Fibroblast of pulmonary artery (primary cell): ENCODE measurements around the gene VPS4B.

Experiments used
- DNase-seq: peaks from one replicate; pipeline ENCODE4 v3.0.0-alpha.2; 2010; ENCODE audit warnings: low read depth
- H3K4me3 ChIP-seq: replicated peaks from 2 replicates; pipeline ENCODE4 v1.5.1; 2011; ENCODE audit warnings: low read depth, mild to moderate bottlenecking, control low read depth, low read length, moderate library complexity
- CTCF ChIP-seq: IDR thresholded peaks from 2 replicates; pipeline ENCODE4 v1.5.1; 2011; ENCODE audit warnings: mild to moderate bottlenecking, control low read depth, low read length, inconsistent platforms; ENCODE audit errors: missing control alignments

VPS4B gene

GRCh38 chr18:63422087-63422863 is at the start of gene VPS4B:
Gene VPS4B, minus strand, starts transcription at chr18:63422476. Its CDS starts 217 bp downstream, at chr18:63422259.
- peak; percentile 100 for DNase-seq
- TF ChIP-seq CTCF, result no peak
- peak within 1 kb of the TSS; percentile 97 for H3K4me3 ChIP-seq

- no peak for DNase-seq
- TF ChIP-seq CTCF, result no peak
- H3K4me3 ChIP-seq, result no peak overlapping the region
These were observed 48.5 kb upstream of the VPS4B start for GRCh38 chr18:63470751-63471150.

- H3K4me3 ChIP-seq, result no peak overlapping the region
- no peak for DNase-seq
- no peak for TF ChIP-seq CTCF
These were observed 46.3 kb upstream of the VPS4B start for GRCh38 chr18:63468575-63468974.

- no peak overlapping the region for H3K4me3 ChIP-seq
- DNase-seq, result no peak
- TF ChIP-seq CTCF, result no peak
These were observed 45.4 kb upstream of the VPS4B start for GRCh38 chr18:63467699-63468098.

GRCh38 chr18:63465059-63465458 is 42.8 kb upstream of the VPS4B start:
- TF ChIP-seq CTCF, result no peak
- H3K4me3 ChIP-seq, result no peak overlapping the region
- no peak for DNase-seq

- no peak for DNase-seq
- no peak overlapping the region for H3K4me3 ChIP-seq
- no peak for TF ChIP-seq CTCF
These were observed 42.2 kb upstream of the VPS4B start for GRCh38 chr18:63464434-63464833.

- no peak for TF ChIP-seq CTCF
- no peak overlapping the region for H3K4me3 ChIP-seq
- DNase-seq, result no peak
These were observed 38.1 kb upstream of the VPS4B start for GRCh38 chr18:63460414-63460813.
